ENCODE results near the gene RTL1.

The RTL1 gene

DNA sequence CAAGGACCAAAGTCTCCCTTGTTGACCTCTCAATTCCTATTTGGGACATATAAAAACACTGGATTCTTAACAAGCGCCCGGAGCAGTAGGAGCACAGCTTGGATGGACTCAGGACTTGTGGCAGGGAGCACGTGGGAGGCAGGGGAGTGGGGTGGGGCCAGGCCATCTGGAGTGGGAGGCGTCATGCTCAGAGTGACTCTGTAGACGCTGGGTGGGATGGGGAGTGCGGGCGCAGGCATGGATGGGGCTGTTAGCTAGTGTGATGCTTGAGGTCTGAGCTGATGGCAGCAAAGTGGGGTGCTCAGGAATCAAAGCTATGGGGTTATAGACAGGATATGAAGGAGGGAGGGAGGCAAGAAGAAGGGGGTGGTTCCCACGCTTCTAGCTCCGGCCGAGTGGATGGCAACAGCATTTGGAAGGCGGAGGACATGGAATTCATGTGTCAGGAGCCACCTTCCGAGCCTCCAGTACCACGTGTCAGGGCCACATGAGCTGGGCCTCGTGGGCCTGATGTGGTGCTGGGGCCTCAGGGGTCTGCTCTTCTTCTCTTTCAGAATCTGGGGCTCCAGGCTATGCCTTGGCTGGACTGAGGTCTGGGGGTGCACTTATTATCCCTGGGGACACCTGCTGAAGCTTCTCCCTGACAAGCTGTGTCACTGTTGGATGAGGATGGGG is 51.4 kb downstream of the RTL1 start:
- DNase-seq (ENCODE audit: low read depth in 3 of 3, low spot score in 1 of 3) = no peak

- no peak for DNase-seq (ENCODE audit: low read depth in 3 of 3, low spot score in 1 of 3)
These were observed 52.0 kb downstream of the RTL1 start for GRCh38 chr14:100851586-100851916.

DNA sequence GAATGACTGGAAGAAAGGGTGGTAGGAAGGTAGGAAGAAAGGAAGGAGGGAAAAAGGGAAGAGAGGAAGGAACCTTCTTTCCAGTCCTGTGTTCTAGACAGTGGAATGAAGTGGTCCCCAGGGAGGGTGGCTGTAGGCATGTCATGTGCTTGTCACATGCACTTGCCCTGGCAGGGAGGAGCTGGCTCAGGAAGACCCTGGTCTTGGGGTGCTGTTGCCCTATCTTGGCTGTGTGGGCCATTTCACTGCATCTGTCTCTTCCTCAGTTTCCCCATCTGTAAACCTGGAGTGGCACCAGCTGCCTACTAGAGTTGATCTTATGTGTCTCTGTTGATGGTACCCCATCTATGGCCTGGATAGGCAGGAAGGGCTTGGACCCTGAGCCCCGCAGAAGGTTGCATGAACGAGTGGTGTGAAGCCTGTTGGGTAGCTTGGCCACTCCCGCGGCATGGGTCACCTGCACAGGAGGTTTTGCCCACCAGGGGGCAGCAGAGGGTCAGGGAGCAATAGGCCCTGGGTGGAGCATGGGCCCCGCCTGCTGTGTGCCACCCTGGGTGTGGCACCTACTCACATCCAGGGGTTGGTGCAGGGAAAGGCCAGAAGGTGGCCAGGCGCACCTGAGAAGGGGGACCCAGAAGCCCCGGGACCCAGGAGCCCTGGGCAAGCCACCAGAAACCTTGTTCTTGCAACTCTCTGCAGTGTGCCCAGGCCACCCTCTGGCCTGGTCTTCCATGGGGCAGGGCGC is 52.5 kb downstream of the RTL1 start:
- DNase-seq (ENCODE audit: low read depth in 3 of 3, low spot score in 1 of 3) = peak; percentile 27 to 73 (median 47)

- no peak for DNase-seq (ENCODE audit: low read depth in 3 of 3, low spot score in 1 of 3)
These were observed 54.3 kb downstream of the RTL1 start for GRCh38 chr14:100849115-100849781.

DNA sequence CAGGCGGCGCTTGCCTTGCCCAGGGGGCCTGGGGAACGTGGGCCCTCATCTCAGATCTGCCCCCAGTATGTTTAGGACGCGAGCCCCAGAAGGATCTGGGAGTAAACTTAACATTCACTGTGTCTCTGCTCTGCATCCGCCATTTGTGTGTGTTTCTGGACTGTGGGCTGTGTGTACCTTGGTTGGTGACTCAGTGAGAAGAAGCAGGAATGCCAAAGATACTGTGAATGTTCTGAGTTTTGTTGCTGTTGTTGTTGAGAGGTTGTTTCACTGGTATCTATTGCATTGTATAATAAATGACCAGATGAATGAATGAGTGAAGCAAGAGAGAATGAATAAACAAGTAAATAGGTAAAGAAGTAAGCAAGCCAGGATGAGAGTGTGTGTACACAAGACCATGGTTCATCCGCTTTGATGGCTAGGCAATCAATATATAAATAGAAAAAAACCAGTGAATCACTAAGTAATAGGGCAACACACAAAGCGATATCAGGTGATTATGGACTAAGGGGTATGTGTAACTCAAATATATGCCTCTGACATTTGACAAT is 57.1 kb downstream of the RTL1 start:
- no peak for DNase-seq (ENCODE audit: low read depth in 3 of 3, low spot score in 1 of 3)

DNA sequence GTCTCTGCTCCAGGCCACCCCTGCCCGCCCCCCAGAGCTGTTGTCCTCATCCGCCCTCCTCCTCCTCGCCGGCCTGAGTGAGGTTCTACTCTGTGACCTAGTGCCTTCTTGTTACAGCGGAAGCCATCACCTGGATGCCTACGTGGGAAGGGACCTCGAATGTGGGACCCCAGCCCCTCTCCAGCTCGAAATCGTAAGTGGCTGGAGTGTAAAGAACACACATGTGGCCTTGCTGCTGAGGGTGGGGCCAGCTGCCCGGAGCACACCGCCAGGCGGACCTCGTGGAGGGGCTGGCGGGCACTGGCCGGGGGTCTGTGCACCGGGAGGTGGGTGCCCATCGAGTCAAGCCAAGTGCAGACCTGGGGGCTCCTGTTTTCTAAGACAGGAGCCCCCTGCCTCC is 58.2 kb downstream of the RTL1 start:
- DNase-seq (ENCODE audit: low read depth in 3 of 3, low spot score in 1 of 3) = no peak

DNA sequence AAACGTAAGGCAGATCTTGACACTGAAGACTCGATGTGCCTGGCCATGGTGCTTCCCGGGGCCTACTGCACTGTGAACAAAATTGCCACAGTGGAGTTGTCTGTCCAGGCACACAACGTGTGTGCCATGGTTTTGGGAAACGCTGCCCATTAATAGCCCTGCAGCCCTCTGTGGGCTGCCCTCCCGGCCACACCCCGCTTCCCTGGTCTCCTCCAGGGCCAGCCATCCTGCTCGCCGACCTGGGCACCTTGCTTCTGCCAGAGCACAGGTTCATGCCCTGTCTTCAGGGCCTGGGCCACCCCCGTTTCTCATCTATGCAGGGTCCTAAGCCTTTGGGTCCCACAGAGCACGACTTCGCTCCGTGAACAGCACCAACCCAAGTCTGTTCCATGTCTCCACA is 58.7 kb downstream of the RTL1 start:
- no peak for DNase-seq (ENCODE audit: low read depth in 3 of 3, low spot score in 1 of 3)

GRCh38 chr14:100844421-100844820 is 59.1 kb downstream of the RTL1 start:
- DNase-seq (ENCODE audit: low read depth in 3 of 3, low spot score in 1 of 3) = no peak

DNA sequence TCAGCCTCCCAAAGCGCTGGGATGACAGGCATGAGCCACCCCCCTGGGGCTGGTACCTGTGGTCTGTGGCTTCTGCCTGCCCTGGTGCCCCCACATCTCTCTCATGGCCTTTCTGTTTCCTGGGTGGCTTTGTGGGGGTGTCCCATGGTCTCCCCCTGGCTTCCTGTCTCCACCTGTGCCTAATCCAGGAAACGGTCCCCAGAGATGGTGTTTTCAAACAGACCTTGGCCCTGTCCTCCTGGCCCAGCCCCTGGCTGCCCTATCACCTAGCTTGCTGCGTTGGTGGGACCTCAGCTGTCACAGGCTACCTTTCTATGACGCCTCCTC is 59.5 kb downstream of the RTL1 start:
- no peak for DNase-seq (ENCODE audit: low read depth in 3 of 3, low spot score in 1 of 3)

GRCh38 chr14:100842799-100843198 is 60.7 kb downstream of the RTL1 start:
- DNase-seq (ENCODE audit: low read depth in 3 of 3, low spot score in 1 of 3) = no peak

- DNase-seq (ENCODE audit: low read depth in 3 of 3, low spot score in 1 of 3) = no peak
These were observed 61.6 kb downstream of the RTL1 start for GRCh38 chr14:100841761-100842403.

GRCh38 chr14:100841066-100841760 is 62.3 kb downstream of the RTL1 start:
- DNase-seq (ENCODE audit: low read depth in 3 of 3, low spot score in 1 of 3) = no peak

GRCh38 chr14:100840286-100841065 is 63.0 kb downstream of the RTL1 start:
- no peak for DNase-seq (ENCODE audit: low read depth in 3 of 3, low spot score in 1 of 3)

GRCh38 chr14:100839681-100840111 is 63.8 kb downstream of the RTL1 start:
- DNase-seq (ENCODE audit: low read depth in 3 of 3, low spot score in 1 of 3) = no peak

- no peak for DNase-seq (ENCODE audit: low read depth in 3 of 3, low spot score in 1 of 3)
These were observed 64.3 kb downstream of the RTL1 start for GRCh38 chr14:100839315-100839585.

DNA sequence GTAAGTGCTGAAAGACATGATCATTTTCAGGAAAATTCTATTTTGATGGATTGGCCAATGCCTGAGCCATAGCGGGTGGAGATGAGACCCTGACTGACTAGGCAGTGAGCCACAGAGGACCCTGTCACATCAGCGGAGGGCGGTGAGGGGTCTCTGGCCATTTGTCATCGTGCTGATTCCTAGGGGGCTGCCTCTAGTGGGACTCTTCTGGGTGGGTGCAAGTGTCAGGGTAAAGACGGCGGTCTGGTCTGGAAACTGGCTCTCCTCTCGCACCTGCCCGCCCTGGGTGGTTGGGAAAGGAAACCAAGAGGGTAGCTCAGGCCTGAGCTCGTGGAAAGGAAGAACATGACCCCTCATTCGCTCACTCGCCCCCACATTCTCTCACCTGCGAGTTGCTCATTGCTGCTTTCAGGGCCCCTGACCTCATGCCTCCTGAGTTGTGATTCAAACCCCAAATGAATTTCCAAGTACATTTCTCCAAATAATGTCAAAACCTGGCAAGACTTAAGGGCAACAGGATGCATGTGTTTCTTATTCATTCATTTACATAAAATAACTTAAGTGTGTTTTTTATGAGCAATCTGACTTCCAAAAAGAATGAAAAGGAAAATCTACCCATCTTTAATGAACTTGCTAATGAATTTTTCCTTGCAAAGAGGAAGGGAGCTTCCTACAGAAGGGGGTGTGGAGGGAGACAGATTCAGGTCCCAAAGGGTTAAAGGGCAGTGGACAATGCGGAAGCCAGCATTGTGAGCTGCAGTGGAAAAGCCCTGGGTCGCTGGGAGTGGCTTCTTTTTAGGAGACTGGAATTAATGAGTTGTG is 64.8 kb downstream of the RTL1 start:
- DNase-seq (ENCODE audit: low read depth in 3 of 3, low spot score in 1 of 3) = no peak

- DNase-seq (ENCODE audit: low read depth in 3 of 3, low spot score in 1 of 3) = no peak
These were observed 65.6 kb downstream of the RTL1 start for GRCh38 chr14:100837805-100838350.

DNA sequence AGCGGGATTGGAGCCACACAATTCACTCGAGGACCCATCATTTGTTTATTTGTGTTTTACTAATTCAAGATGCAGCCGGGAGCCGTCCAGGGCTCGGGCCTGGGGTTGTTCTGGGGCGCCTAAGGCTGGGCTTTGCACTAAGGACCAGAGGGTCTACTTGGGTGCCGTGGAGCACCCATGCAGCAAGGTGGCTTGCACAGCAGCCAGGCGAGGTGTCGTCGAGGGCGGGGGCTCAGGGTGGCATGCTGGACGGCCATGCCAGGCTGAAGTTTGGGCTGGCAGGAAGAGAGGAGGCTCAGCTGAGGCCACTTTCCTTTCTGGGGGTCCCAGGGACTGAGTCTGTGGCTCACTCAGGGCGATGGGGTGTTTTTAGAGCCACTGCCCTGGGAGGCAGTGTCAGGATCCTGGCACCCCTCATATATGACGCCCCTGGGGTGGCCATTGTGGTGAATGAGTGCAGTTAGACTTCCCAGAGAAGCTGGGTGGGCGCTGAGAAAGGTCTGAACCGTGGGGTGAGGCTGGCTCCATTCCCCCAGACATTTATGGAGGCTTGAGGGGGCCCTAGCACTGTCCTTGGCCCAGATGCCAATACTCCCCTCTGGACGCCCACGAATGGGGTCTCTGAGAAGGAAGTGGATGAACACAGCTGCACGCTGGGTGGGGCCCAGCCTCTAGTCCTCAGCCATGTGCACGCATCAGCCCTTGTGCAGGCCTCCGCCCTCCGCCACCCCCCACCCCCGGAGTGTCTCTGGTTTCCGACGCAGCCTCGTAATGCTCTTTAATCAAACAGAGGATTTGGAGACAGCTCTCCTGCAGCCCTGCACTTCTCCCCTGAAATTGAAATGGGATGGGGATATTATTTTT is 66.3 kb downstream of the RTL1 start:
- DNase-seq (ENCODE audit: low read depth in 3 of 3, low spot score in 1 of 3) = no peak

Measured in stimulated activated CD4-positive, alpha-beta T cell treated with anti-CD3 and anti-CD28 coated beads, TNF-alpha, amount 100 ng/mL, for 1 hour (primary cell).